A549 (cell line): ENCODE data around the gene LPAR1.

Experiments
- CEBPB ChIP-seq, 2 experiments: fragments of >200 bp in 1 of 2; sonication (Bioruptor Twin) in 1 of 2; formaldehyde crosslinking in 1 of 2; IDR thresholded peaks; 2 replicates each; pipeline ENCODE4 v1.6.1; 2012 to 2016
- CHD2 ChIP-seq: fragments of 150-350 bp; IDR thresholded peaks from 2 replicates; pipeline ENCODE4 v1.6.1; 2014; ENCODE audit warnings: low read length; ENCODE audit not compliant: partially characterized antibody
- CTCF ChIP-seq: fragments of >200 bp; sonication (Bioruptor Twin); formaldehyde crosslinking; IDR thresholded peaks from 3 replicates; pipeline ENCODE4 v1.5.1; 2016
- EHMT2 ChIP-seq: fragments of 200-600 bp; sonication (generic); IDR thresholded peaks from 2 replicates; pipeline ENCODE4 v1.6.1; 2016; ENCODE audit warnings: antibody characterized with exemption, low read depth, mild to moderate bottlenecking, moderate library complexity
- JUN ChIP-seq, 2 experiments: fragments of >200 bp; sonication (Bioruptor Twin); formaldehyde crosslinking; IDR thresholded peaks; 2 replicates in 1 of 2; 3 replicates in 1 of 2; pipeline ENCODE4 v1.6.1; 2016 to 2017
- KDM1A ChIP-seq: fragments of 200-600 bp; sonication (generic); IDR thresholded peaks from 2 replicates; pipeline ENCODE4 v1.6.1; 2016; ENCODE audit warnings: low read depth, mild to moderate bottlenecking
- MAFK ChIP-seq: fragments of 450-650 bp; IDR thresholded peaks from 2 replicates; pipeline ENCODE4 v1.6.1; 2014; ENCODE audit not compliant: partially characterized antibody
- MYC ChIP-seq: IDR thresholded peaks from 2 replicates; pipeline ENCODE4 v1.6.1; 2012; ENCODE audit warnings: mild to moderate bottlenecking, inconsistent platforms, low read length, improper control_type of control experiment, borderline replicate concordance
- PHF8 ChIP-seq: fragments of 200-600 bp; sonication (generic); IDR thresholded peaks from 2 replicates; pipeline ENCODE4 v1.6.1; 2016; ENCODE audit warnings: low read depth, mild to moderate bottlenecking, antibody characterized with exemption, moderate library complexity, borderline replicate concordance
- POLR2A ChIP-seq: IDR thresholded peaks from 2 replicates; pipeline ENCODE4 v1.6.1; 2012; ENCODE audit warnings: mild to moderate bottlenecking, low read length
- SMC3 ChIP-seq: fragments of >200 bp; sonication (Bioruptor Twin); formaldehyde crosslinking; IDR thresholded peaks from 3 replicates; pipeline ENCODE4 v1.6.1; 2018; ENCODE audit warnings: inconsistent platforms
- ZNF302 ChIP-seq: fragments of 250-450 bp; sonication (Bioruptor Pico); IDR thresholded peaks from 2 replicates; pipeline ENCODE4 v1.9.0; 2021; ENCODE audit warnings: inconsistent platforms, mild to moderate bottlenecking, moderate library complexity
- TF ChIP-seq, protein P1 (sequence below): fragments of 150-350 bp; IDR thresholded peaks from 2 replicates; pipeline ENCODE4 v1.6.1; 2014; ENCODE audit warnings: low read depth, mild to moderate bottlenecking, low read length
- TF ChIP-seq, protein P2 (sequence below): fragments of 200-600 bp; sonication (generic); IDR thresholded peaks from 2 replicates; pipeline ENCODE4 v1.6.1; 2016; ENCODE audit warnings: antibody characterized with exemption, mild to moderate bottlenecking, moderate library complexity

DNA sequence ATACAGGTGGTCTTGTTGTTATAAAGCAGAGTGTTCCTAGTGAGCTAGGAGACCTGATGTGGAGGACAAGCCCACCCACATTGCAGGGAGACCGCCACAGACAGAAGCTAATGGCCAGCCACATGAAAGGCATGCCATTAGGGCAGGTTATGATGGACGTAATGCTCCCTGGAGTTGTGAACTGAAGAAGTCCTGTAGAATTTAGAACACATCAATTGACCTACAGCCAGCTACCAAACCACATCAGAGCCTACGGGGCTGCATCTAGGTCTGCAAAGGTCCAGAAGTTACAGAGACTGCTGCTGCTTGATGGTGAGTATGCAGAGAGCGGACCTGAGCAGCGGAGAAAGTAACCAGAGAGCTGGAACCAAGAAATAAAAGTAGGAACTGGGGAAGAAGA is 116.6 kb downstream of the LPAR1 start:
- TF ChIP-seq CTCF (no peak), KDM1A (no peak), JUN (IDR thresholded peaks at IDR 0.05) (no peak), EHMT2 (no peak), CEBPB (IDR thresholded peaks at IDR 0.05) (no peak), ZNF302 (CRISPR knock-in tag) (no peak), MAFK (no peak), CHD2 (no peak), MYC (no peak), SMC3 (no peak), POLR2A (no peak), PHF8 (no peak)
- TF ChIP-seq, protein P1, sequence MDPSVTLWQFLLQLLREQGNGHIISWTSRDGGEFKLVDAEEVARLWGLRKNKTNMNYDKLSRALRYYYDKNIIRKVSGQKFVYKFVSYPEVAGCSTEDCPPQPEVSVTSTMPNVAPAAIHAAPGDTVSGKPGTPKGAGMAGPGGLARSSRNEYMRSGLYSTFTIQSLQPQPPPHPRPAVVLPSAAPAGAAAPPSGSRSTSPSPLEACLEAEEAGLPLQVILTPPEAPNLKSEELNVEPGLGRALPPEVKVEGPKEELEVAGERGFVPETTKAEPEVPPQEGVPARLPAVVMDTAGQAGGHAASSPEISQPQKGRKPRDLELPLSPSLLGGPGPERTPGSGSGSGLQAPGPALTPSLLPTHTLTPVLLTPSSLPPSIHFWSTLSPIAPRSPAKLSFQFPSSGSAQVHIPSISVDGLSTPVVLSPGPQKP = no peak
- TF ChIP-seq, protein P2, sequence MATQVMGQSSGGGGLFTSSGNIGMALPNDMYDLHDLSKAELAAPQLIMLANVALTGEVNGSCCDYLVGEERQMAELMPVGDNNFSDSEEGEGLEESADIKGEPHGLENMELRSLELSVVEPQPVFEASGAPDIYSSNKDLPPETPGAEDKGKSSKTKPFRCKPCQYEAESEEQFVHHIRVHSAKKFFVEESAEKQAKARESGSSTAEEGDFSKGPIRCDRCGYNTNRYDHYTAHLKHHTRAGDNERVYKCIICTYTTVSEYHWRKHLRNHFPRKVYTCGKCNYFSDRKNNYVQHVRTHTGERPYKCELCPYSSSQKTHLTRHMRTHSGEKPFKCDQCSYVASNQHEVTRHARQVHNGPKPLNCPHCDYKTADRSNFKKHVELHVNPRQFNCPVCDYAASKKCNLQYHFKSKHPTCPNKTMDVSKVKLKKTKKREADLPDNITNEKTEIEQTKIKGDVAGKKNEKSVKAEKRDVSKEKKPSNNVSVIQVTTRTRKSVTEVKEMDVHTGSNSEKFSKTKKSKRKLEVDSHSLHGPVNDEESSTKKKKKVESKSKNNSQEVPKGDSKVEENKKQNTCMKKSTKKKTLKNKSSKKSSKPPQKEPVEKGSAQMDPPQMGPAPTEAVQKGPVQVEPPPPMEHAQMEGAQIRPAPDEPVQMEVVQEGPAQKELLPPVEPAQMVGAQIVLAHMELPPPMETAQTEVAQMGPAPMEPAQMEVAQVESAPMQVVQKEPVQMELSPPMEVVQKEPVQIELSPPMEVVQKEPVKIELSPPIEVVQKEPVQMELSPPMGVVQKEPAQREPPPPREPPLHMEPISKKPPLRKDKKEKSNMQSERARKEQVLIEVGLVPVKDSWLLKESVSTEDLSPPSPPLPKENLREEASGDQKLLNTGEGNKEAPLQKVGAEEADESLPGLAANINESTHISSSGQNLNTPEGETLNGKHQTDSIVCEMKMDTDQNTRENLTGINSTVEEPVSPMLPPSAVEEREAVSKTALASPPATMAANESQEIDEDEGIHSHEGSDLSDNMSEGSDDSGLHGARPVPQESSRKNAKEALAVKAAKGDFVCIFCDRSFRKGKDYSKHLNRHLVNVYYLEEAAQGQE = no peak
